ENCODE data around the gene GSTM3.

Gene GSTM3

GRCh38 chr1:109782927-109783326 is 42.1 kb upstream of the GSTM3 start:
- no peaks in the 10 kb centered on the region for H3K9me3 Mint-ChIP-seq
- H3K4me3 Mint-ChIP-seq = no peak overlapping the region
- DNase-seq (ENCODE audit: low spot score in 2 of 2) (no peak), ATAC-seq (replicated peaks; ENCODE audit: extremely low read depth, poor library complexity, severe bottlenecking) (no peak)
- no peak overlapping the region for H3K27ac Mint-ChIP-seq (ENCODE audit: low read depth)
- no peaks in the 10 kb centered on the region for H3K36me3 Mint-ChIP-seq (ENCODE audit: insufficient read depth)
- H3K27me3 Mint-ChIP-seq = no peaks in the 10 kb centered on the region
- H3K4me1 Mint-ChIP-seq = no peaks in the 10 kb centered on the region

GRCh38 chr1:109782514-109782913 is 41.7 kb upstream of the GSTM3 start:
- Mint-ChIP-seq H3K36me3 (ENCODE audit: insufficient read depth) (no peaks in the 10 kb centered on the region), H3K27ac (ENCODE audit: low read depth) (no peak overlapping the region), H3K9me3 (no peaks in the 10 kb centered on the region), H3K4me3 (no peak overlapping the region), H3K27me3 (no peaks in the 10 kb centered on the region), H3K4me1 (no peaks in the 10 kb centered on the region)
- DNase-seq (ENCODE audit: low spot score in 2 of 2) = no peak
- no peak for ATAC-seq (replicated peaks; ENCODE audit: extremely low read depth, poor library complexity, severe bottlenecking)

- H3K9me3 Mint-ChIP-seq = no peaks in the 10 kb centered on the region
- H3K4me3 Mint-ChIP-seq = no peak overlapping the region
- H3K4me1 Mint-ChIP-seq = peaks cover 4% of the 10 kb centered on the region
- no peak for DNase-seq (ENCODE audit: low spot score in 2 of 2)
- H3K27ac Mint-ChIP-seq (ENCODE audit: low read depth) = no peak overlapping the region
- H3K36me3 Mint-ChIP-seq (ENCODE audit: insufficient read depth) = peaks cover 2% of the 10 kb centered on the region
- H3K27me3 Mint-ChIP-seq = no peaks in the 10 kb centered on the region
- ATAC-seq (replicated peaks; ENCODE audit: extremely low read depth, poor library complexity, severe bottlenecking) = no peak
Observed at GRCh38 chr1:109781806-109782205, 41.0 kb upstream of the GSTM3 start.

GRCh38 chr1:109780982-109781381 is 40.1 kb upstream of the GSTM3 start:
- no peak for DNase-seq (ENCODE audit: low spot score in 2 of 2)
- no peak overlapping the region for H3K4me3 Mint-ChIP-seq
- H3K27ac Mint-ChIP-seq (ENCODE audit: low read depth) = no peak overlapping the region
- no peak for ATAC-seq (replicated peaks; ENCODE audit: extremely low read depth, poor library complexity, severe bottlenecking)
- H3K4me1 Mint-ChIP-seq = peaks cover 8% of the 10 kb centered on the region
- H3K9me3 Mint-ChIP-seq = no peaks in the 10 kb centered on the region
- H3K36me3 Mint-ChIP-seq (ENCODE audit: insufficient read depth) = peaks cover 2% of the 10 kb centered on the region
- H3K27me3 Mint-ChIP-seq = peaks cover 3% of the 10 kb centered on the region

GRCh38 chr1:109777980-109778625 is 37.3 kb upstream of the GSTM3 start:
- ATAC-seq (replicated peaks; ENCODE audit: extremely low read depth, poor library complexity, severe bottlenecking) = no peak
- Mint-ChIP-seq H3K4me1 (peaks cover 8% of the 10 kb centered on the region), H3K27ac (ENCODE audit: low read depth) (no peak overlapping the region)

GRCh38 chr1:109777436-109777835 is 36.6 kb upstream of the GSTM3 start:
- H3K27ac Mint-ChIP-seq (ENCODE audit: low read depth) = no peak overlapping the region
- ATAC-seq (replicated peaks; ENCODE audit: extremely low read depth, poor library complexity, severe bottlenecking) (no peak), DNase-seq (ENCODE audit: low spot score in 2 of 2) (no peak)
- H3K4me1 Mint-ChIP-seq = peaks cover 9% of the 10 kb centered on the region
- peaks cover 2% of the 10 kb centered on the region for H3K36me3 Mint-ChIP-seq (ENCODE audit: insufficient read depth)
- H3K4me3 Mint-ChIP-seq = no peak overlapping the region
- no peaks in the 10 kb centered on the region for H3K9me3 Mint-ChIP-seq
- peaks cover 10% of the 10 kb centered on the region for H3K27me3 Mint-ChIP-seq

More at GRCh38 chr1:109777980-109778625, 37.3 kb upstream of the GSTM3 start:
- DNase-seq (ENCODE audit: low spot score in 2 of 2) = no peak
- H3K9me3 Mint-ChIP-seq = no peaks in the 10 kb centered on the region
- H3K27me3 Mint-ChIP-seq = peaks cover 10% of the 10 kb centered on the region
- no peak overlapping the region for H3K4me3 Mint-ChIP-seq
- H3K36me3 Mint-ChIP-seq (ENCODE audit: insufficient read depth) = peaks cover 2% of the 10 kb centered on the region

GRCh38 chr1:109776911-109777310 is 36.1 kb upstream of the GSTM3 start:
- Mint-ChIP-seq H3K27me3 (peaks cover 10% of the 10 kb centered on the region), H3K36me3 (ENCODE audit: insufficient read depth) (peaks cover 2% of the 10 kb centered on the region), H3K27ac (ENCODE audit: low read depth) (peak overlapping the region; percentile 79), H3K4me1 (peaks cover 13% of the 10 kb centered on the region), H3K4me3 (no peak overlapping the region), H3K9me3 (no peaks in the 10 kb centered on the region)
- ATAC-seq (replicated peaks; ENCODE audit: extremely low read depth, poor library complexity, severe bottlenecking) = peak; percentile 61
- DNase-seq (ENCODE audit: low spot score in 2 of 2) = peak; percentile 62 to 66

- peaks cover 10% of the 10 kb centered on the region for H3K27me3 Mint-ChIP-seq
- peaks cover 2% of the 10 kb centered on the region for H3K36me3 Mint-ChIP-seq (ENCODE audit: insufficient read depth)
- peak overlapping the region; percentile 79 for H3K27ac Mint-ChIP-seq (ENCODE audit: low read depth)
- no peaks in the 10 kb centered on the region for H3K9me3 Mint-ChIP-seq
- DNase-seq (ENCODE audit: low spot score in 2 of 2) = no peak
- H3K4me3 Mint-ChIP-seq = no peak overlapping the region
- H3K4me1 Mint-ChIP-seq = peaks cover 13% of the 10 kb centered on the region
- ATAC-seq (replicated peaks; ENCODE audit: extremely low read depth, poor library complexity, severe bottlenecking) = no peak
Observed at GRCh38 chr1:109776206-109776835, 35.5 kb upstream of the GSTM3 start.

- ATAC-seq (replicated peaks; ENCODE audit: extremely low read depth, poor library complexity, severe bottlenecking) (no peak), DNase-seq (ENCODE audit: low spot score in 2 of 2) (no peak)
- peaks cover 10% of the 10 kb centered on the region for H3K27me3 Mint-ChIP-seq
- H3K36me3 Mint-ChIP-seq (ENCODE audit: insufficient read depth) = peaks cover 2% of the 10 kb centered on the region
- H3K4me1 Mint-ChIP-seq = peaks cover 13% of the 10 kb centered on the region
- H3K9me3 Mint-ChIP-seq = no peaks in the 10 kb centered on the region
- H3K4me3 Mint-ChIP-seq = no peak overlapping the region
- no peak overlapping the region for H3K27ac Mint-ChIP-seq (ENCODE audit: low read depth)
Observed at GRCh38 chr1:109775398-109775797, 34.6 kb upstream of the GSTM3 start.

- Mint-ChIP-seq H3K27ac (ENCODE audit: low read depth) (no peak overlapping the region), H3K36me3 (ENCODE audit: insufficient read depth) (peaks cover 2% of the 10 kb centered on the region), H3K4me3 (no peak overlapping the region), H3K27me3 (peaks cover 10% of the 10 kb centered on the region), H3K4me1 (peaks cover 13% of the 10 kb centered on the region), H3K9me3 (no peaks in the 10 kb centered on the region)
- ATAC-seq (replicated peaks; ENCODE audit: extremely low read depth, poor library complexity, severe bottlenecking) (no peak), DNase-seq (ENCODE audit: low spot score in 2 of 2) (no peak)
Observed at GRCh38 chr1:109773900-109774485, 33.2 kb upstream of the GSTM3 start.

- H3K4me1 Mint-ChIP-seq = peaks cover 13% of the 10 kb centered on the region
- DNase-seq (ENCODE audit: low spot score in 2 of 2) (peak; percentile 39 to 51), ATAC-seq (replicated peaks; ENCODE audit: extremely low read depth, poor library complexity, severe bottlenecking) (peak; percentile 77)
- H3K4me3 Mint-ChIP-seq = no peak overlapping the region
- H3K36me3 Mint-ChIP-seq (ENCODE audit: insufficient read depth) = peaks cover 2% of the 10 kb centered on the region
- no peaks in the 10 kb centered on the region for H3K9me3 Mint-ChIP-seq
- H3K27me3 Mint-ChIP-seq = peaks cover 10% of the 10 kb centered on the region
- H3K27ac Mint-ChIP-seq (ENCODE audit: low read depth) = no peak overlapping the region
Observed at GRCh38 chr1:109773203-109773899, 32.5 kb upstream of the GSTM3 start.

- H3K27ac Mint-ChIP-seq (ENCODE audit: low read depth) = peak overlapping the region; percentile 10
- ATAC-seq (replicated peaks; ENCODE audit: extremely low read depth, poor library complexity, severe bottlenecking) (no peak), DNase-seq (ENCODE audit: low spot score in 2 of 2) (no peak)
- H3K4me3 Mint-ChIP-seq = no peak overlapping the region
- H3K9me3 Mint-ChIP-seq = no peaks in the 10 kb centered on the region
- H3K27me3 Mint-ChIP-seq = peaks cover 10% of the 10 kb centered on the region
- peaks cover 2% of the 10 kb centered on the region for H3K36me3 Mint-ChIP-seq (ENCODE audit: insufficient read depth)
- H3K4me1 Mint-ChIP-seq = peaks cover 13% of the 10 kb centered on the region
Observed at GRCh38 chr1:109772658-109773202, 31.9 kb upstream of the GSTM3 start.
